Fibroblast of mammary gland (primary cell): Measurements from ENCODE around the gene FAM234B.

Experiments used
- DNase-seq: peaks from one replicate; pipeline ENCODE4 v3.0.0-alpha.2; 2010; ENCODE audit warnings: low read depth
- H3K4me3 ChIP-seq: 2 replicates; pipeline ENCODE4 v1.5.1; 2011; ENCODE audit warnings: low read depth, mild to moderate bottlenecking, low read length, moderate library complexity; ENCODE audit not compliant: control insufficient read depth
- TF ChIP-seq, protein P1 (sequence below): conservative IDR thresholded peaks from 2 replicates; pipeline ENCODE4 v1.5.1; 2011; ENCODE audit warnings: low read depth, low read length, inconsistent platforms; ENCODE audit not compliant: control insufficient read depth, insufficient read depth

FAM234B gene

GRCh38 chr12:13128291-13128965, 84.2 kb downstream of the FAM234B start:
- no peak overlapping the region for H3K4me3 ChIP-seq
- TF ChIP-seq, protein P1, sequence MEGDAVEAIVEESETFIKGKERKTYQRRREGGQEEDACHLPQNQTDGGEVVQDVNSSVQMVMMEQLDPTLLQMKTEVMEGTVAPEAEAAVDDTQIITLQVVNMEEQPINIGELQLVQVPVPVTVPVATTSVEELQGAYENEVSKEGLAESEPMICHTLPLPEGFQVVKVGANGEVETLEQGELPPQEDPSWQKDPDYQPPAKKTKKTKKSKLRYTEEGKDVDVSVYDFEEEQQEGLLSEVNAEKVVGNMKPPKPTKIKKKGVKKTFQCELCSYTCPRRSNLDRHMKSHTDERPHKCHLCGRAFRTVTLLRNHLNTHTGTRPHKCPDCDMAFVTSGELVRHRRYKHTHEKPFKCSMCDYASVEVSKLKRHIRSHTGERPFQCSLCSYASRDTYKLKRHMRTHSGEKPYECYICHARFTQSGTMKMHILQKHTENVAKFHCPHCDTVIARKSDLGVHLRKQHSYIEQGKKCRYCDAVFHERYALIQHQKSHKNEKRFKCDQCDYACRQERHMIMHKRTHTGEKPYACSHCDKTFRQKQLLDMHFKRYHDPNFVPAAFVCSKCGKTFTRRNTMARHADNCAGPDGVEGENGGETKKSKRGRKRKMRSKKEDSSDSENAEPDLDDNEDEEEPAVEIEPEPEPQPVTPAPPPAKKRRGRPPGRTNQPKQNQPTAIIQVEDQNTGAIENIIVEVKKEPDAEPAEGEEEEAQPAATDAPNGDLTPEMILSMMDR = no peak
- no peak for DNase-seq

DNA sequence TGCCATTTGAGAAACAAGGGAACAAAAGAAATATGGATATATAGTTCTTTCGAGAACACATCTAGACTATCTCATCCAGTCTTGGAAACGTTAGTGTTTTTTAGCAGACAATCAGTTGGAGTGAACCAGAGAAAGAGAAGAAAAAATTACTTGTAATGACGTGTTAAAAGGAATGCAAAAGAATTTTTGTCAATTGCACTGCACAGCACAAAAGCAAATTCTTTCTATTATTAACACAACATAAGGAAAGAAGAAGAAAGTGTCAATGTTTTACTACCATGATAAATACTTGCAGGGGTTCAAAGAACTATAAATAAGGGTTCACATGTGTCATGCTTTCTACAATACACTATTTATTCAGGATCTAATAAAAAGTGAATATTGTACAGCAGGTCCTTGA, 86.8 kb downstream of the FAM234B start:
- no peak overlapping the region for H3K4me3 ChIP-seq
- TF ChIP-seq, protein P1 = no peak
- DNase-seq = no peak
